Right ventricle myocardium inferior (tissue), 1 donor: ENCODE results near the gene DHDH. TPM values are rescaled to one million over a fixed set of nuclear protein-coding genes. Genes with fewer than 3 reads are reported as not detected.
"Not testable (repeated sequence)": the region's sequence is repeated elsewhere in the genome, so short reads cannot be mapped to it uniquely, and the experiment has no call there.

Experiments
- ATAC-seq: fragments of 200-7000 bp; cut with Tn5 transposase; one replicate; pipeline ENCODE4 v1.9.1; 2020; ENCODE audit warnings: mild to moderate bottlenecking, moderate library complexity
- DNase-seq: peaks from one replicate; pipeline ENCODE4 v3.0.0; 2021; ENCODE audit errors: missing footprints
- intact Hi-C: fragments of 100-400 bp; cut with DNase I; formaldehyde crosslinking; loops from one replicate; pipeline ENCODE4 v1.11.0; 2022
- total RNA-seq: library from RNA; stranded (reverse); fragmentation: NEBNext Ultra II Directional; extraction: Animal tissue kit (Norgen Biotek cat#: 25700); gene quantifications from one replicate; pipeline ENCODE4 v1.2.1, GENCODE V29; 2021
- donor health status: DM: no; HTN: yes; CAD: no; lungs with severe emphysema.

The DHDH gene
- total RNA-seq, 1 donor from 2014 or later, result not detected

- DNase-seq (no peak), ATAC-seq (no peak)
- intact Hi-C loops, result no loop called here
Measured at GRCh38 chr19:48910803-48911202, 22.7 kb upstream of the DHDH start.

GRCh38 chr19:48913114-48913889, 20.2 kb upstream of the DHDH start:
- intact Hi-C loops, result no loop called here
- ATAC-seq, result no peak

GRCh38 chr19:48914181-48914580, 19.3 kb upstream of the DHDH start:
- intact Hi-C loops, result no loop called here
- DNase-seq (no peak), ATAC-seq (no peak)

More at GRCh38 chr19:48913114-48913889, 20.2 kb upstream of the DHDH start:
- no peak for DNase-seq

GRCh38 chr19:48915757-48916156, 17.7 kb upstream of the DHDH start:
- ATAC-seq (no peak), DNase-seq (no peak)
- intact Hi-C loops, result no loop called here

- intact Hi-C loops, result no loop called here
- no peak for ATAC-seq
- DNase-seq, result no peak
Measured at GRCh38 chr19:48918071-48918470, 15.4 kb upstream of the DHDH start.

GRCh38 chr19:48918801-48919247, 14.7 kb upstream of the DHDH start:
- no peak for ATAC-seq
- intact Hi-C loops, result no loop called here
- no peak for DNase-seq

GRCh38 chr19:48919271-48919670, 14.2 kb upstream of the DHDH start:
- DNase-seq, ATAC-seq, intact Hi-C loops: not testable (repeated sequence)

GRCh38 chr19:48920949-48921348, 12.6 kb upstream of the DHDH start:
- no peak for ATAC-seq
- DNase-seq, result no peak
- intact Hi-C loops, result no loop called here

- intact Hi-C loops, result no loop called here
- no peak for ATAC-seq
Measured at GRCh38 chr19:48921721-48922500, 11.6 kb upstream of the DHDH start.

GRCh38 chr19:48922548-48923490, 10.7 kb upstream of the DHDH start:
- intact Hi-C loops, result no loop called here
- ATAC-seq (peak; percentile 8), DNase-seq (no peak)

More at GRCh38 chr19:48921721-48922500, 11.6 kb upstream of the DHDH start:
- DNase-seq, result no peak

GRCh38 chr19:48925240-48925843, 8.2 kb upstream of the DHDH start:
- ATAC-seq, result no peak
- intact Hi-C loops, result no loop called here

GRCh38 chr19:48925890-48926289, 7.6 kb upstream of the DHDH start:
- not testable (repeated sequence) for DNase-seq, ATAC-seq

More at GRCh38 chr19:48925240-48925843, 8.2 kb upstream of the DHDH start:
- no peak for DNase-seq

GRCh38 chr19:48926909-48927308, 6.6 kb upstream of the DHDH start:
- intact Hi-C loops, result no loop called here
- no peak for DNase-seq
- no peak for ATAC-seq

More at GRCh38 chr19:48925890-48926289, 7.6 kb upstream of the DHDH start:
- intact Hi-C loops, result not testable (repeated sequence)

- DNase-seq, intact Hi-C loops, ATAC-seq: not testable (repeated sequence)
Measured at GRCh38 chr19:48927692-48928091, 5.8 kb upstream of the DHDH start.

- DNase-seq, result no peak
- intact Hi-C loops, result no loop called here
- no peak for ATAC-seq
Measured at GRCh38 chr19:48928164-48929025, 5.1 kb upstream of the DHDH start.

GRCh38 chr19:48934837-48935236, 1.3 kb downstream of the DHDH start:
- intact Hi-C loops, result no loop called here
- DNase-seq (no peak), ATAC-seq (no peak)

GRCh38 chr19:48935864-48936263, 2.4 kb downstream of the DHDH start:
- intact Hi-C loops, result no loop called here
- DNase-seq (no peak), ATAC-seq (no peak)
